GM11168 (cell line): ENCODE data around the gene TPPP.

Source experiments
- in situ Hi-C: fragments of 300-500 bp; cut with MboI; formaldehyde crosslinking; loops from one replicate; pipeline ENCODE4 v1.12.0; 2022; ENCODE audit warnings: low sequenced_read_pairs; ENCODE audit not compliant: unreplicated experiment

Gene TPPP

DNA sequence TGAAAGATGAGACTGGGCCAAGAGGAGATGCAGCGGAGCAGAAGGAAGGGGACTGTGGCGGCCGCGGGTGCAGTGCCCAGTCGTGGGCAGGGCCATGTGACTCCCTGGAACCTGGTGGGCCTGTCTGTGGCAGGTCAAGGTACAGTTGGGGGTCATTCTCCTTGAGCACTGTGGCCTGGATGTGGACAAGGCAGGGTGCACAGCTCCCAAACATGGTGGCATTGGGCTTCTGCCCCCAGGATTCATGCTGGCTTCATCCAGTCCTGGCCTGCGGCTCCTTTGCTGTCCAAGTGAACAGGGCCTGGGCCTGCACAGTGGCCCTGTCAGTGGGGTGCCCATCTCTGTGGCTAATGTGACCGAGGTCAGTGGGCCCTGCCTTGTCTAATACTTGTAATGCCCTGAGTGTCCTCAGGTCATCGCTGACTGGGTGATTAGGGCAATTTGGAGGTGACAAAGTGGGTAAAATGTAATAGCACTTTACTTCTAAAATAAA lies 41.1 kb downstream of the TPPP start:
- in situ Hi-C loops, result no loop called here

DNA sequence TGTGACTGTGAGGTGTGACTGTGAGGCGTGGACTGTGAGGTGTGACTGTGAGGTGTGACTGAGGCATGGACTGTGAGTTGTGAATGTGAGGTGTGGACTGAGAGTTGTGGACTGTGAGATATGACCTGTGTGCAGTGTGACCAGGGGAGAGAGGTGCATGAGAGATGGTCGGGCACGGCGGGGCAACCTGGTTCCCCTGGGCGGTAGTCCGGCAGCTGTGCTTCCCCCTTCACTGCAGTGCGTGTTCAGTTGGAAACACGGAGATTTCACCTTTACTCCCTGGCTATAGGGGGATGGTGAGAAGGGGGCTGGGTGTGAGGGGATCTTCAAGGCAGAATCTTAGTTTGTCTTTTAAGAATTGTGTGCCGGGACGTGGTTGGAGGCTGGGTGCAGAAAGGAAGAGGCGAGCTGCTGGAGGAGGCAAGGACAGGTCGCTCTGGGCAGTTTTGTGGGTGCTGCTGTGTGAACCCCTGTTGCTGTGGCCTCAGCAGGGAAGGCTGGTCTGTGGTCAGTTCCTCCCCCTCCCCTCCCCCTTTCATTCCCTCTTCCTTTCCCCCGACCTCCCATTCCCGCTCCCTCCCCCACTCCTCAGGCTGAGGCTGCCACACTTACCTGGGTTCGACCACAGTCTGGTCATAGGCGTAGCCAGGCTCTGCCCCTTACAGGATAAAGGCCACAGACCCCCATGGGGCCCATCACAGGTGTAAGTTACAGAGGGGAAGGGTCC lies 41.7 kb downstream of the TPPP start:
- in situ Hi-C loops, result no loop called here

DNA sequence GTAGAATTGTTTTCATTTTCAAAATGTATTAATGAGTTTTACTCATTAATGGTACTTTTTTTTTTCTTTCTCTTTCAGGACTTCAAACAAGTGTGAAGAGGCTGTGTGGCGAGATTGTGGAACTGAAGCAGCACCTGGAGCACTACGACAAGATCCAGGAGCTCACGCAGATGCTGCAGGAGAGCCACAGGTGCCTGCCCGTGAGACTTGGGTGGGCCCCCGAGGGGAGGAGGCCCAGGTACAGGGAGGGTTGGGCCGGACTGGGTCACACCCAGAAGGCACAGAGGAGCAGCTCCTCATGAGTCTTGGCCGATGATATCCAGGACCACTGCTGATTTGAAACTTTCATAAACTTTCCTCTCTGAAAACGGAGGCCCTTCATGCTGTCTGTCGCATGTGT lies 45.4 kb downstream of the TPPP start:
- in situ Hi-C loops, result no loop called here

DNA sequence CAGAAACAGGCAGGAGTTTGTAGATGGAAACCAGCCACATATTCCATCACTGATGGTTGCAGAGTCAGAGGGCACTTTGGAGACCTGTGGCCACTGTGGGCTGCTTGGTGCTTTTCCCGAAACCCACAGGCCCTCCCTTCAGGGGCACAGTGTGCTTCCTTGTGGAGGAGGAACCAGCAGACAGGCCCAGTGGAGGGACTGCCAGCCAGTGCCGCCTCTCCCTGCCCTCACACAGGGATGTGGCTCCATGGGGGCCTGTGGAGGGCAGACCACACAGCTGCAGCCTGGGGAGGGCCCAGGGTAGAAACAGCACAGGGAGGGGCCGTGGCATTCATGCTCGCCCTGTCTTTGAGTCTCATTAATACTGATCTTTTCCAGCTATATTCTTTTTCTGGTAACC lies 45.8 kb downstream of the TPPP start:
- in situ Hi-C loops, result no loop called here

DNA sequence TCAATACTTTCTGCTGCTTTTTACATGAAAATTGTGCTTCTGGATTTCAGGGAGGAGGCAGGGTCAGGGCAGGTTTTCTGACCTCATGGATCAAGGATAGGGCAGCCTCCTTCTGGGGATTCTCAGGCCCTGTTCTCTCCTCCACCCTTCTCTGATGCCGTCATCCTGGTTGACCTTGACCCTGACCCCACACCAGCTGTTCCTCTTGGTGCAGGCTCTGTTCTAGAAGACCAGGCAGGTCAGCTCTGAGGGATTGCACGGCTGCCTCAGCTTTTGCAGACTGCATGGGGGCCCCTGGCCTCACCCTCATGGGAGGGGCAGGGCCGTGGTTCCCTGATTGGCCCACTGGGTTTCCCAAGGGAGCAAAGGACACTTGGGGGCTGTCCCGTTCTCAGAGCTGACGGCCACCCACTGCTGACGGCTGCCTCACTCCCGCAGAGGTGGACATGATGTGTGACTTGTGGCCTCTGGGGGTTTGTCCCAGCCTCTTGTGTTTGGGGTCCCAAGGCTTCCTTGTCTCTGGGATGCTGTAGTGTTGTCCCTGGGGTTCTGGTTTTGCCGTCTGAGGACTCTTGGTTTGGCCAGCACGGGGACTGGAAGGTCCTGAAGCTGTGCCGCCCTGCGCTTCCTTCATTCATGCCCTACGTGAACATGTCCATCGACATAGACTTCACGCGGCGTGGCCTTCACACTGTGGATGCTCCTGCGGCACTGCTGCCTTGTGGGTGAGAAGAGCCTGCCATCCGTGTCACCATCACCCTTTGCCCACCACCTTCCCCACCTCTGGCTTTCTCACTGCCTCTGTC lies 46.6 kb downstream of the TPPP start:
- in situ Hi-C loops, result no loop called here

DNA sequence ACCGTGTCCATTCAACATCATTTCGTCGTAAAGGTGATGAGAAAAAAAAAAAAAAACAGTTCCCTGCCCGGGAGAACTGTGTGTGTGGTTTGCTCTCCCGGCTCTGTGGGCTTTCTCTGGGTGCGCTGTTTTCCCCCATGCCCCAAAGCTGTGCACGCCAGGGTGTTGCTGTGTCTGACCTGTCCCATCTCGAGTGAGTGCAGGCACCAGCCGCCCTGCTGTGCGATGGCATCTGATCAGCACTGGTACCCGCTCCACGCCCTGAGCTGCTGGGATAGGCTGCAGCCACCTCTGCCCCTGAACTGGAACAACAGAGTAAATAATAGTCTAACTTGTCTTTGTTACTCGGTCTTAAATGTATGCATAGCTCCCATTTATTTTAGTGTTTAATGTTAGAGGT lies 47.7 kb downstream of the TPPP start:
- in situ Hi-C loops, result no loop called here

DNA sequence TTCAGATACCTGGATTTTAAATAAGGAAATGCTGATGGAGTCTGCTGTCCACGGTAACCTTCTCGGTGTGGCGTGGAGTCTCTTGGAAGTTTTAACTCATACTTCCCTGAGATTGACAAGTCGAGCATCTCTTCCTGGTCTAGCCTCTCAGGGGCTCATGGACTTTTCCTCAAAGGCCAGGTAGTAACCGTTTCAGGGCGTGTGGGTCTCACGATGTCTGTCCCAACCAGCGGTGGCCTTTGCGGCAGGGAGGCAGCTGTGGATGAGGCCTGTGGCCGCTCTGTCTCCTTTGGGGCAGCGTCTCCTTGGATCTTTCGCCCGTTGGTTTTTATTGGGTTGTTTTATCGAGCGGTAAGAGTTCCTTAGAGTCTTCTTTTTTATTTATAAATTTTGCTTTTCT lies 48.2 kb downstream of the TPPP start:
- in situ Hi-C loops, result no loop called here

DNA sequence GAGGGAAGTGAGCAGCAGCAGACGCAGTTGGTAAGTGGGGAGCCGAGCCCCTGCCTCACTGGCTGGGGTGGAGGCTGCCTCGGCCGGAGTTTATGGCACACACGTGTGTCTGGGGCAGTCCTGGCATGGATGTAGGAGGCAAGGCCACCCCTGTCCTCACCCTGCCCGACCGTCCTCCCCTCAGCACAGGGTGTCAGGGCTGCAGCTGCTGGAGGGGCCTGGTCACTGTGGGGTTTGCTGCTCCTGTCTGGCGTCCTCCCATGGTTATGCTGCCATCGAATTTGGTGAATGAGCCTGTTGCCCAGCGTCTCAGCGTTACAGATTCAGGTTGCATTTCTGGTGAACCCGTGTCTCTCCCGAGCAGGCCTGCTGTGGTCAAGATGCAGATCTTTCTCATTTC lies 48.6 kb downstream of the TPPP start:
- in situ Hi-C loops, result no loop called here

DNA sequence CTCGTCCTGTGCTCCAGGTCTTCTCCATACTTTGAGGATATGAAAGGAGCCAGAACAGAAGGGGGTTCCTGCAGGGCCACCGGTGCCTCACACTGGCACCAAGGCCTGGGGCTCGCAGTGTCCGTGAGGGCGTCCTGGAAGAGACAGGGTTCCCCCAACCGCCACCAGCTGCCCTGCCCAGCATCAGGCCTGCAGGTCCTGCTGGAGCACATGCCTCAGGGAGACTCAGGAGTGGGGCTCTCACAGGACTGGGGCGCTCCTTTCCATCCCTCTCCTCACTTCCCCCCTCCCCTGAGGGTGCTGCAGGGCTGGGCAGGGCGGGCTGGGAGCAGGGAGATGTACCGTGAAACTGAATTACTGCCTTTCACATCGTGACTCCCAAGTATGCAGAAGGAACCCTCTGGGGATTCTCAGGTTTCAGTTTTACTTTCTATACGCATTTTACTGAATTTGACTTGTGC lies 49.3 kb downstream of the TPPP start:
- in situ Hi-C loops, result no loop called here

DNA sequence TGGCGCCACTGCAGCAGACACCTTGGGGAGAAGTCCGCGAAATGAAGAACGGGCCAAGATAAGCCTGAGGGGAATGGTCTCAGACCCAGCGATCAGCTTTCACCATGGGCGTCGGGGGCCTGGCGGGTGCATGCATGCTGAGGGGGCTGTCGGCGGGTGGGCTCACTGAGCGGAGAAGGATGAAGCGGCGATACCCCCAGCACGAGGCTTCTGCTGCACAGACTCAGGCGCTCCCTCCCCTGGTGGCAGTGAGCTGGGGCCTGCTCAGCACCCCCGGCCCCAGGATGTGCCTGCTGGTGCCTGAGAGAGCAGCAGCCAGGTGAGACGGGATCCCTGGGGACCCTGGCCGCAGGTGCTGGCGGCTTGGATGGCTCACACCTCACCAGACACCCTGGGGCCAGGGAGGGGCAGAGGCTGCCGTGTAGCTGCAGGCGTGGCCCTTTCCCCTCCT lies 49.8 kb downstream of the TPPP start:
- in situ Hi-C loops, result no loop called here

DNA sequence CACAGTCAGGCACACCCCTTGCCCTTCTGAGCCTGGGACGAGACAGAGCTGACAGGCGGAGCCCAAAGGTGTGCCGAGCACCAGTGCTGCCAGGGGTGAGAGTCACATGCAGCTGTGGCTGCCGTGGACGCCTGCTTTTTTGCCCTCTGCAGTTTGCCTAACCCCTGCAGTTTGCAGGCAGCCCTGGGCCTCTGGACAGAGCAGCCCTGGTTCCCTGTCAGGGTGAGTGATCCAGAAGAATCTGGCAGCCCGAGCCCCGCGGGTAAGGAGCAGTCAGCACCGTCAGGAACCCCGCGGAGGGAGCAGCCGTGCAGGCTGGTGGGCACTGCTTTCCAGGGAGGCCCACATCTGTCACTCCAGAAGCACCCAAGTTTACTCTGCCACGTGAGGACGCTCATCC lies 50.7 kb downstream of the TPPP start:
- in situ Hi-C loops, result no loop called here

DNA sequence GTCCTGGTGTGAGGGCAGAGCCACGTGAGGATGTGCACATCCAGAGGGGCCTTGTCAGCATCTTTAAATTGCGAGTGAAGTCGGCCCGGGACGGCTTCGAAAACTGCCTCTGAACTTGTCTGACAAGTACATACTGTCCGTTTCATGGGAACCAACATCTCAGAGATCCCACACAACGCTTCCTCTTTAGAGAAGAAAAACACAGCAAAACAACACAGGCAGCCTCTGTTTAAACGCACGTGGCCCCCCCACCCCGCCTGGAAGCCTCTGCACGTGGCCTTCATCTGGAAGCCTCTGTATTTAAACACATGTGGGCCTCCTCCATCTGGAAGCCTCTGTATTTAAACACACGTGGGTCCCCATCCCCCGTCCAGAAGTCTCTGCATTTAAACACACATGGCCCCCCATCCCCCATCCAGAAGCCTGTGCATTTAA lies 51.8 kb downstream of the TPPP start:
- in situ Hi-C loops, result no loop called here

DNA sequence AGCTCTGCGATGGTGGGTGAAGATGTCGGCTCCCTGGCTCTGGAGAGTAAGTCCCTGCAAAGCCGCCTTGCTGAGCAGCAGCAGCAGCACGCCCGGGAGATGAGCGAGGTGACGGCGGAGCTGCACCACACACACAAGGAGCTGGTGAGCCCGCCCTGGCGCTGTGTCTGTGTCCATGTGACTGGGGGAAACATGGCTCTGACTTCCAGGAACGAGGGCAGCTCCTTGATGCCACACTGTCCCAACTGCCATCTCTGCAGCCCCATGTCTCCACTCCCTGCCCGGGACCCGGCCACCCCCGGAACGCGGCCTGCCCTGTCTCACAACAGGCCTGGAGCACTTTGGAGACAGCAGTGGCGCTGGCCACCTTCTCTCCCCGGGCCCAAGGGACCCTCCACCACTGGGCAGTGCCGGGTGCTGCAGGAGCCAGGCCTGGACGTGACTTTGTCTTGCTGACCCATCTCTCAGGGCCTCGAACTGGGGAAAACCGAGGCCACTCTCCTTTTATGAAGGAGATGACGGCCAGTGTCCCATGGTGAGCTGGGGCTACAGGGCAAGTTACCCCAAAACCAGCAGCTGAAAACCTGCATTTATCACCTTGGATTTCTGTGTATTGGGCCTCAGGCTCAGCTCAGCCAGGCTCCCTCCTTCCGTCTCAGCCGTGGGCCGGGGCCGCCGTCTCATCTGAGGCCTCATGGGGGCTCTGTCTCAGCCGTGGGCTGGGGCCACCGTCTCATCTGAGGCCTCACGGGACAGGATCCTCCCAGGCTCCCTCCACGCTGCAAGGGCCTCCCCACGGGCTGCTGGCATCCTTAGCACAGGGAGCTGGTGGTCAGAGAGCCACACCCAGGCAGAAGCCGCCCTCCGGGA lies 52.5 kb downstream of the TPPP start:
- in situ Hi-C loops, result no loop called here

DNA sequence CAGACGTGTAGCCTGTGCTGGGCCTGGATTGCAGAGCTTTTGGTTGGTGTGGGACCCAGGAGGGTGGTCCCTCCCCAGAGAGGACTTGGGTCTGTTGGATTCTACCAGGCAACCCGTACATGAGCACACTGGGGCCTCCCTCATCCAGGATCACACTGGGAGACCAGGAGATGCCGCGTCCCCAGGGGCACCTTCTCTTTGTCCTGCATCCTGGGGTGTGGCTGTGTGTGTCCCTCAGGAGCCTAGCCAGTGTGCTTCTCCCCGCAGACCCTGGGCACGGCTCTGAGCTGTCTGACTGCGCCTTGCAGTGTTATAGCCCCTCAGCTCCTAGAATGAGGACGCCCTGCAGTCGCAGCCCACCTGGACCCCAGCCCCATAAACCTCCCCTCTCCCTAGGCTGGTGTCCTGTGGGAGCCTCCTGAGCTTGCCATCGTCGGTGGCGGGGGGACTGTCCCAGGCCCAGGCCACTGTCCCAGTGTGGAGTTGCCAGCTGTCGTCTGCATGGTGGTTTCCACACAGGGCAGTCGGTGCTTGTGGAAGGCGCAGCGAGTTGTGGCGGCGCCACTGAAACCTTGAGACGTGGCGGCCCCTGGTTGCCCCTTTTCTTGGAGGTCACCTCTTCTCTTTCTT lies 53.5 kb downstream of the TPPP start:
- in situ Hi-C loops, result no loop called here

DNA sequence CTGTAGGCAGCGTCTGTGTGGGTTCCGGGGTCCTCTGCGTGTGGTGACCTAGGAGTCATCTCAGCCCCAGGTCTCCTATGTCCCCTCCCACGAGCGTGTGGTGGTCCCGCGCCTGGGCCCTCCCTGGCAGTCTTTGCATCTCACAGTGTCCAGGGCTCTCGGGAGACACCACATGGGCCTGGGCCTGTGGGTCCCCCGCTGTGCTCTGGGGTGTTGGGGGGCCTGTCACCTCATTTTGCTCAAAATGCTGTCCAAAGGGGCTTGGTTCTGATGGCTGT lies 54.0 kb downstream of the TPPP start:
- in situ Hi-C loops, result no loop called here

DNA sequence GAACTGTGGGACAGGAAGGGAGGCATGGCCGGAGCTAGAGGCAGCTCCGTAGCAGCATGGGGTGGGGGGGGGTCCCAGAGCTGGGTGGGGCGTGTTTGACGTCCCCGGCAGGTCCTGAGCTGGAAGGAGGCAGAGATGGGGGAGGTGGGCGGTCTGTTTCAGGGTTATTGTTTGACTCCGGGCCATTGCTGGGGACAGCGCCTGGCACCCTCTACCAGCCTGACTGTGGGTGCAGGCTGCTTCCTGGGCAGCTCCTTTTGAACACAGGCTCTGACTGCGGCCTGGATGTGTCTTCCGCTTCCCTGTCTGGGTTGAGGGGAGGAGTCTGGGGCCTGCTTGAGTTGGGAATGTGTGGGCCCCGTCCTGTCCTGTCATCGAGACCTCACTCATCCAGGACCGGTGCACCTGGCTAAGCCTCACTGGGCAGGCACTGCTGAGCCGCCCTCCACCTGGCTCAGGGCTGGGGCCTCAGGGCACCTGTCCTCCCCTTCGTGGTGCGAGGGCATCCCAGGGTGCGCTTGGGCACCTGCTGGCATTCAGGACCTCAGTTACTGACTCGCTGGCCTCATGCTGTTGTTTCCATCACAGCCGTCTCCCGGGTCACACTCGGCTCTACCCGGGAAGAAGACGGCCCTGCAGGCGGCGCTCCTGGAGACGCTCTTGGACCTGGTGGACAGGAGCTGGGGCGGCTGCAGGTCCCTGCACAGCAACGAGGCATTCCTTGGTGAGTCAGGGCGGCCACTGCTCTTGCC lies 54.5 kb downstream of the TPPP start:
- in situ Hi-C loops, result no loop called here

DNA sequence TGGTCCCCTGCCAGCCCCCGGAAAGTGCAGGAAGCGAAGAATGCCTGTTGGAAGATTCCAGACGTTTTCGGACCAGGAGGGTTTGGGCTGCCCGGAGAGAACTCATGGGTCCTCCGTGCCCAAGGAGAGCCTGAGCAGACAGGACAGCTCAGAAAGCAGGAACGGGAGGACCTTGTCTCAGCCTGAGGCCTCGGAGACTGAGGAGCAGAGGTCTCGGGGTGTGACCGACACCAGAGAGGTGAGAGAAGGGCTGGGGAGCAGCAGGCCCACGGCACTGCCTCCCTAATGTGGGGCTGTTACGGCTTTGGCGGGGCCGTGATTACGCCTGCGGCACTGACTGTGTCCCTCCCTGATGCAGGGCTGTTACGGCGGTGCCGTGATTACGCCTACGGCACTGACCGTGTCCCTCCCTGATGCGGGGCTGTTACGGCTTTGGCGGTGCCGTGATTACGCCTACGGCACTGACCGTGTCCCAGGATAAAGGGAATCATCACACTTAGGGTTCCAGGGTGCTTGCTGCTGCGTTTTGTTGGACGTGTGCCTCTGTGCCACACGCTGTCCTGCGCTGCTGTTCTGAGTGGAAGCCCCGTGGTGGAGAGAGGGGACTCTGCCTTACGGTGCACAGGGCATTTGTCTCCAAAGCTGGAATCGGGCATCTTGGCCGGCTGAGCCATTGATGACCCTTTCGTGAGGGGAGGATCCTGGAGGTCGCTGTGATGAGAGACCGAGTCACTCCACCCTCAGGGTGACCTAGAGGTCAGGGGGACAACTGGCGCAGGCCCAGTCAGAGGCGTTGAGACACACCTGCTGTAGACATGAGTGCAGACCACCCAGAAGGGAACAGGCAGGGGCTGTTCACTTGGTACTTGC lies 55.3 kb downstream of the TPPP start:
- in situ Hi-C loops, result no loop called here

DNA sequence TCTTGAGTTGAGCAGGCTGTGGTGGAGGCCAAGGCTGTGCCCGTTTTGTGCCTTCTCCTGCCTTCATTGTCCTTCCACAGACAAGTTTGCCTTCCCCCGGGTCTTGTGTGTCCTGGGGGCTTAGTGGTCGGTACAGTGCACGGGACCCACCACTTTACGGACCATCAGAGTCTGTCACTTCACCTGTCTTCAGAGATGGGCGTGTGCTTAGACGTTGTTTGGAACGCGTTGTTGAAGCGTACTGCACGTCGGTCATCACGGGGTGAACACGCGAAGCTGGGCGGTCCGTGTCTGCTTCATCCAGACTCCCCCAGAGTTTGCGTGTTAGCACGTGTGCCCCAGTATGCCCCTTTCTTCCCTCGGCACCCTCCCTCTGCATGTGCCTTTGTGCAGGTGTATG lies 56.2 kb downstream of the TPPP start:
- in situ Hi-C loops, result no loop called here
